GM19395 (cell line): Measurements from ENCODE around the gene CBARP.

Experiments used
- ATAC-seq: cut with Tn5 transposase; IDR thresholded peaks from one replicate; pipeline ENCODE4 v1.9.1; 2021; ENCODE audit warnings: mild to moderate bottlenecking, moderate library complexity; ENCODE audit not compliant: unreplicated experiment

CBARP gene

DNA sequence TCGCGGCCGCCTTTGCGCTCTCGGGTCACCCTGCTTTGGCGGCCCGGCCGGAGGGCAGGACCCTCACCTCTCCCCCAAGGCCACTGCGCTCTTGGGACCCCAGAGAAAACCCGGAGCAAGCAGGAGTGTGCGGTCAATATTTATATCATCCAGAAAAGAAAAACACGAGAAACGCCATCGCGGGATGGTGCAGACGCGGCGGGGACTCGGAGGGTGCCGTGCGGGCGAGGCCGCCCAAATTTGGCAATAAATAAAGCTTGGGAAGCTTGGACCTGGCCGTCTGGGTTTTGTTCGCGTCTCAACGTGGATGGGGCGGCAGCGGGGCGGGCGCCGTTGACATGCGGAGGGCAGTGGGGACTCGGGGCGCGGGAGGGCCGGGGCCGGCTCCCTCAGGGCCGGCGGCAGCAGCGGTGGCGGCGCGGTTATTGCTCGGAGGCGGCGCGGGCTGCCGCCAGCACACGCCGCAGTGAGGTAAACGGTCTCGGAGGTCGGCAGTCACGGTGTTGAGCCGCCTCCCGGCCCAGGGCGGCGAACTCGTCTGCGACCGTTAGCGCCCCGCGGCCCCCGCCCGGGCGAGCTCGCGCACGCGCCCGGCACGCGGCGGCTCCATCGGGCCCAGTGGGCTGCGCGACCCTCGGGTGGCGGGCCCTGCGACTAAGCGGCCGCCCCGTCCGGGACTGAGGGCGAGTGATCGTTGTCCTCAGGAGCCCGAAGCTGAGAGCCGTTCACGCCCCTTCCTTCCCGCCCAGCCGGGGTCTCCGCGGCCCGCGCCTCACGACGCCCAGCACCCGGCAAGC is 9.4 kb downstream of the CBARP start:
- no peak for ATAC-seq

DNA sequence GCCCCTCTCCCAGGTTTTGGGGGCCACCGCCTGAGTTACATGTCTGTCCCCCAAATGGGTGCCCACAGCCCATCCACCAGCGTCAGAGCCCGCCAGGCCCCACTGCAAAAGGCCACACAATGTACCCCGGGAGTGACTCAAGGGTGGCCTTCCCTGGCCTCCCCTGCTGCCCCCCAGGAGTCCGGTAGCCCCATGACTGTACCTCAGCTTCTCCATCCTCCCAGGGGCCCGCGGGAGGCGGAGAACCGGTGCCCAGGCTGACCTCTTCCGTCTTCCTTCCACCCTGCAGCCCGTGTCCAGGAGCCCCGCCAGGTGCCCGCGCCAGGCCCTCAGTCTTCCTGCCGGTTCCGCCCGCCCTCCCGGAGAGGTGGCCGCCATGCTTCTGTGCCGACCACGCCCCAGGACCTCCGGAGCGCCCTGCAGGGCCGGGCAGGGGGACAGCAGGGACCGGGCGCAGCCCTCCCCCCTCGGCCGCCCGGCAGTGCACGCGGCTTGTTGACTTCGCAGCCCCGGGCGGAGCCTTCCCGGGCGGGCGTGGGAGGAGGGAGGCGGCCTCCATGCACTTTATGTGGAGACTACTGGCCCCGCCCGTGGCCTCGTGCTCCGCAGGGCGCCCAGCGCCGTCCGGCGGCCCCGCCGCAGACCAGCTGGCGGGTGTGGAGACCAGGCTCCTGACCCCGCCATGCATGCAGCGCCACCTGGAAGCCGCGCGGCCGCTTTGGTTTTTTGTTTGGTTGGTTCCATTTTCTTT is 10.3 kb downstream of the CBARP start:
- no peak for ATAC-seq

DNA sequence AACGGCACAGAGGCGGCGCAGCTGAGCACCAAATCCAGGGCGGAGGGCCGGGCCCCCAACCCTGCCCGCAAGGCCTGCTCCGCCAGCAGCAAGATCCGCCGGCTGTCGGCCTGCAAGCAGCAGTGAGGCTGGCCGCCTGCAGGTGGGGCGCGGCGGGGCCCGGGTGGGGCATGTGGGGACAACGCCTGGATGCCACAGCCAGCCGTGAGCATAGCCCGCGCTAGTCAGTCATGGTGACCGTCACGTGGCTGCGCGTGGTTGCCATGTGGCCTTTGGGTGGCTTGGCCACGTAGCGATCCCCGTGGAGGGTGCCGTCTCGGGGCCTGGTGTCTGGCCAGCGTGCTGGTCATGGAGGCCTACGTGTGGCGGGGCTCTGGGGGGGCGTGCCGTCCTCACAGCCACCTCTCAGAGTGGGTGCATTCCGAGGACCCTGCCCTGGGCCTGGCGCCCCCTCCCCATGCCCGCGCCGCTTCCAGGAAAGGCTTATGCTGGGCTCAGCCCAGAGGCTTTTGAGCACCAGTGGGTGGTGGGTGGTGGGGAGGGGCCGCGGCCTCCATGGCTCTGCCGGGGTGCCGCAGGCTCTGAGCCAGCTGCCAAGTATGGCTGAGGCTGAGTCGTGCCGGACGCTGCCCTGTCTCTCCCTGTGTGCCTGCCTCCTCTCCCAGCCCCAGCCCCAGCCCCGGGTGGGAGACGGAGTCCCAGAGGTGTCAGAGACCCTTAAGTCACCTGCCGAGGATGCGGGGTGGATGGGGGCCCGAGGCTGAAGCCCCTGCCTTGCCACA is 11.1 kb downstream of the CBARP start:
- no peak for ATAC-seq

DNA sequence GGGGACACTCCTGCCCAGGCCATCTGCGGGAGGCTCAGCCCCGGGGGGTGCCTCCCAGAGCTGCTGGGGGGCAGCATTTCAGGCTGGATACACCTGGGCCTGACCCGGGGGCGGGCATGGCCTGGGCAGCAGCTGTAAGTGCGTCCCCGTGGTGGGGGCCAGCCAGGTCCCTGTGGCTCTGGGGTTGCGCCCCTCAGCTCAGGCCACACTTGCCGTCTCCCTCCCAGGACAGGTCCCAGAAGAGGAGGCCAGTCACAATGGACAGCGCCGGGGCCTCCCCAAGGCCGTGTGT is 11.6 kb downstream of the CBARP start:
- no peak for ATAC-seq

DNA sequence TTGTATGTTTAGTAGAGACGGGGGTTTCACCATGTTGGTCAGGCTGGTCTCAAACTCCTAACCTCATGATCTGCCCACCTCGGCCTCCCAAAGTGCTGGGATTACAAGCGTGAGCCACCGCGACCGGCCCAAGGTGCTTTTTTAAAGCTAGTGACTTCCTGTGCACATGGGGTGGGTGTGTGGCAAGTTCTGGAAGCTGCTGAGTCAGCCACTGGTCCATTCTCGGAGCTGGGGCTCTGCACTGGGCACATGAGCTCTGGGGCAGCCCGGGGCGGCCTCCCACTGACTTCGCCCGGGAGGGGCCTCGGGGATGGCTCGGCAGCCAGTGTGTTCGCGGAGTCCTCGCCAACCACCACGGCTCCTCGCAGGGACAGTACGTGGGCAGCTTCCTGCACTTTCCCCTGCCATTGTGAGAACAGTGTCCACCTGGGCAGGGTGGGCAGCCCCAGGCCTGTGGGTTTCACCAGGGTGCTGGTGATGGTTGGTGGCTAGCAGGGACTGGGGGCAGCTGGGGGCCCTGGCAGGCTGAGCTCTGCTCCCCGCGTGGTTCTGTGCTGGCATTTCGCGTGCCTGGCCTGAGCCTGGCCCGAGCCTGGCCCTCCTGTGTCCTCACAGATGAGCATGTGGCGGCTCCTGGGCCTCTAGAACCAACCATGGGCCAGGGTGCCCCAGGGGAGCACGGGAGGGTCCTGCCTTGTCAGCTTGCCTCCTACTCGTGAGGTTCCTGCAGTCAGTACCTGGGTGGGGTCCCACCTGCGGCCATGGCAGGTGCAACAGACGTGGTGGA is 12.2 kb downstream of the CBARP start:
- no peak for ATAC-seq

DNA sequence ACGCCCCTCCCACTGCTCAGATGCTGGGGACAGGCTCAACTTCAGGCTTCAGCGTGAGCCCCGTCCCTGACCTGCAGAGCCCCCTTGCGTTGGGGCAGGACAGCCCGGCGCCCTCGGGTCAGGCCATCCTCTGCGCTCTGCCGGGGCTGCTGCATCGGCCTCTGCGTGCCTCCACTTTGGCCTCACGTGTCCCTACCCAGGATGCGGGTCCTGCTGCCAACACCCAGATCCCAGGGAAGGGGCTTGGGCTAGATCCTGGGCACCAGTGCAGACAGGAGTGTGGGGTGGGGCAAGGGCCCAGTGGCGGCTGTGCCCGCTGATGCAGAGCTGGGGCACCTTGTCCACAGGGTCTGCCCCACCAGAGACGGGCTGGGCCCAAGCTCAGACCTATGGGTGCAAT is 13.0 kb downstream of the CBARP start:
- no peak for ATAC-seq

DNA sequence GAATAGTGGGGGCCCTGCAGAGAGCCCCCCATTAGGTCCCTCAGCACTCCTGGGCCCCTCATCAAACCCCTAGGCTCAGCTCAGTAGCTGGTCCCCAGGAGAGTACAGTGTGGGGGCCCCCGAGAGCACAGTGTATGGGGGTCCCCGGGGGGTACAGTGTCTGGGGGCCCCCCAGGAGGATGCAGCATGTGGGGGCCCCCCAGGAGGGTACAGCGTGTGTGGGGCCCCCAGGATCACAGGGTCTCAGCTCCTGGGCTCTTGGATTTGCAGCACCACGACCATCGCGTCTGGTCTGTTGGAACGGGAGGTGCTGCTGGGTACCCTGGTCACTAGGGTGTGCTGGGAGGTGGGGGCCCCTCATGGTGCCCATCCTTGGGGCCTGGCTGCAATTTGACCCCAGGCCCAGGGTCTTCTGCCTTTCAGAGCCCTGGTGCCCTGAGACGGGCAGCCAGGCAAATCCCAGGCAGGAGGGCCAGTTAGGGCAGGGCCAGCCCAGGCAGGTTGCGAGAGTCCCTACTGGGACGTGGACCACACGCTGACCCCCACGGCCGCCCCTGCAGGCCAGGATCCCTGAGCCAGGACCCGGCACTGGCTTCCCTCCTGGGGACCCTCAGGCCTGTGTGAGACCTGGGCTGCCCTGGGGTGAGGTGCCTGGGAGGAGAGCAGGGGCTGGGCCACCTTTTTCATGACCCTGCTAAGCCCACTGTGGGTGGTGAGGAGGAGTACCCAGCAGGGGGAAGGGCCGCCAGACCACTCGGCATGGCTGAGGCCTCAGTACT is 13.6 kb downstream of the CBARP start:
- ATAC-seq, result no peak

DNA sequence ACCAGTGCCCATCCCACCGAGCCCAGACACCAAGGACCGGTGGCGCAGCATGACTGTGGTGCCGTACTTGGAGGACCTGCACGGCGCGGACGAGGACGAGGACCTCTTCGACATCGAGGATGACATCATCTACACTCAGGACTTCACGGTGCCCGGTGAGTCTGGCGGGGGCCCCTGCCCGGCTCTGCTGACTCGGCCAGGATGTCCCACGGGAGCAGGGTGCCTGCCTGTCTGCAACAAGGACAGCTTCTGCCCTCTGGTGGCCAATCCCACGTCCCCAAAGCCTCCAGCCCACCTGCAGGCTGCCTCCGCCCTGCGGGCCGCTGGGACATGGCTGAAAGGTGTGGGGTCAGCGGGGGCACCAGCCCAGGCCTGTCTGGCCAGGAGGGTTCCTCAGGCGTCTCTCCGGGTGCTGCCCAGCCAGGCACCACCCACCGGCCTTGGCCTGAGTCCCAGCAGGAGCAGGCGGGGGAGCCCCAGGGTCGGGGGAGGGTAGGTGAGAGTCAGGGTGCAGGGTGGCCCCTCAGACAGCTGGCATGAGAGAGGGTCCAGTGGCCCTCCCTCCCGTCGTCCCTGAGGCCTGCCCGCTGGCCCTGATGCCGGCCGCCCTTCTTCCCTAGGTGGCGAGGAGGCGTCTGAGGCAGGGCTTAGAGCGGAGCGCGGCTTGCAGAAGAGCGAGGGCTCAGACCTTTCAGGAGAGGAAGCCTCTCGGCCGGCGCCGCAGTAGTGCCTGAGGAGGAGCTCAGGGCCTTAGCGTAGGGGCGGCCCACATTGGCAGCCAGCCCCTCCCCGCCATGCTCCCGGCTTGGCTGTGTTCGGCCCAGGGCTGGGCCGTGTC is 14.6 kb downstream of the CBARP start:
- no peak for ATAC-seq

DNA sequence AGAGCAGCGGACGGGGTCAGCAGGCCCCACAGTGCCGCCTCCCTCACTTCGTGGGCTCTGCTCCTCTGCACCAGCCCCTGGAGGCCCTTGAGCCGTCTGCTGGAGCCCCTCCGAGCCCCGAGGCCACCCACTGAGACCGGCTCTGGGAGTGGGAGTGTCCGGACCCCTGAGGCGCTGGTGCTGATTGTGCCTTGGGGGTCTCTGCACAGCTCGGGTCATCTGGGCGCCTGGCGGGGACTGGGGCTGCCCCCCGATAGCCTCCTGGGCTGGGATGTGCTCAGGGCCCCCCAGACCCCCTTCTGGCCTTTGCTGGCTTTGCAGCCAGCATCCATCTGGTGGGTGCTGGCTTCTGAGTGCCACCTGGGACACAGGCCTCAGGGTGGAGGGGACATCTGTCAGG is 15.4 kb downstream of the CBARP start:
- no peak for ATAC-seq

DNA sequence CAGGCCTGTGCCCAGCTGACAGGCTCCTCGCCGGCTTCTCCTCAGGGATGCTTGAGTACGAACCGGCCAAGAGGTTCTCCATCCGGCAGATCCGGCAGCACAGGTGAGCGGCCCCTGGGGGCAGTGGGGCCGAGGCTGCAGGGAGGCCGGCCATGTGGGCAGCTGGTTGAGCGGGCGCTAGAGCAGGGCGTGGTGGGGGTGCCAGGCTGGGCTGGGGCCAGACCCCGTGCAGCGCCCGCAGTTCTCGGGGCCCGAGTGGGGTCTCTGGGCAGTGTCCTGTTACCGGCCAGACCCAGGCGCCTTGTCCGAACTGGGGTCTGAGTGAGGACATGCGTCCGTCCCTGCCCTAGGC is 15.9 kb downstream of the CBARP start:
- no peak for ATAC-seq

DNA sequence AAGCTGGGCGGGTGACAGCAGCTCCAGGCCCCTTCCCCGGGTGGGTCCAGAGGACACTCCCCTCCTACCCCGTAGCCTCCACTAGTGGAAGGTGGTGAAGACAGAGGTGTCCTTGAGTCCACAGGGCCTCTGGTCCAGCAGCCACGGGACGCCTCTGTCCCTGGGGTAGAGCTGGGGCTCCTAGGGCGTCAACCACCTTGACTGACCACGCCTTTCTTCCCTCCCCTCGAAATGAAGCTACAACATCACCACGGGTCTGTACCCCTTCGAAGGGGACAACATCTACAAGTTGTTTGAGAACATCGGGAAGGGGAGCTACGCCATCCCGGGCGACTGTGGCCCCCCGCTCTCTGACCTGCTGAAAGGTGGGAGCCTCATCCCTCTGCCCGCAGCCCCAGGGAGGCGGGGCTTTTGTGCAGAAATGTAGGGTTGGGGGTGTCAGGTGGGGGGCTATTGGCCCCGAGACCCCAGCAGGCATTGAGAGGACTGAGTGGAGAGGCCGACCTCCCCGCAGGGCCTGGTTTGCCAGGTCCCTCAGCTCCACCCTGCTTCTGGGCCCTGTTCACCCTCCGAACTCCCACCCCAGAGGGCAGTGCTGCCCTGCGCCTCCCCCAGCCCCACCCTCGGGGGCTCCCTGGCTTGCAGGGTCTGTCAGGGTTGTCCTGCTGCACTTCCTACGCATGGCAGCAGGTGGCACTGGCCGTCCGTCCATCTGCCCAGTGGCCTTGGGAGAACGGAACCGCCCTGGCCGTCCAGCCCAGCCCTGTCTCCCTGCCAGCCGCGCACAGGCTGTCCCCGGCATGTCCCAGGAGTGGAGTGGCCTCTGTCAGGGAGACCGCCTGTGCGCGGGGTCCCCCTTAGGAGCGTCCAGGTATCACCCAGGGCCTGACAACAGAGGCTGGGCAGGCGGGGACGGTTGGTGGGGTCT is 16.6 kb downstream of the CBARP start:
- no peak for ATAC-seq

DNA sequence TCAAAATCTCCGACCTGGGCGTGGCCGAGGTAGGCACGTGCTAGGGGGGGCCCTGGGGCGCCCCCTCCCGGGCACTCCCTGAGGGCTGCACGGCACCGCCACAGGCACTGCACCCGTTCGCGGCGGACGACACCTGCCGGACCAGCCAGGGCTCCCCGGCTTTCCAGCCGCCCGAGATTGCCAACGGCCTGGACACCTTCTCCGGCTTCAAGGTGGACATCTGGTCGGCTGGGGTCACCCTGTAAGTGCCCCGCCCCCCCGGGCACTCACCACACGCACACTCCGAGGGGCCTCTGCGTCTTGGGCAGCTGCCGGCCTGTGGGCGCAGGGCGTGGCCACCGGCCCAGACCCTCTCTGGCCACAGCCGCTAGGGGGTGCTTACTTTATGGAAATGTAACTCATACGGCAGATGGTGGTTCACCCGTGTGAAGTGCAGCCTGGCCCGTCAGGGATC is 17.3 kb downstream of the CBARP start:
- no peak for ATAC-seq

DNA sequence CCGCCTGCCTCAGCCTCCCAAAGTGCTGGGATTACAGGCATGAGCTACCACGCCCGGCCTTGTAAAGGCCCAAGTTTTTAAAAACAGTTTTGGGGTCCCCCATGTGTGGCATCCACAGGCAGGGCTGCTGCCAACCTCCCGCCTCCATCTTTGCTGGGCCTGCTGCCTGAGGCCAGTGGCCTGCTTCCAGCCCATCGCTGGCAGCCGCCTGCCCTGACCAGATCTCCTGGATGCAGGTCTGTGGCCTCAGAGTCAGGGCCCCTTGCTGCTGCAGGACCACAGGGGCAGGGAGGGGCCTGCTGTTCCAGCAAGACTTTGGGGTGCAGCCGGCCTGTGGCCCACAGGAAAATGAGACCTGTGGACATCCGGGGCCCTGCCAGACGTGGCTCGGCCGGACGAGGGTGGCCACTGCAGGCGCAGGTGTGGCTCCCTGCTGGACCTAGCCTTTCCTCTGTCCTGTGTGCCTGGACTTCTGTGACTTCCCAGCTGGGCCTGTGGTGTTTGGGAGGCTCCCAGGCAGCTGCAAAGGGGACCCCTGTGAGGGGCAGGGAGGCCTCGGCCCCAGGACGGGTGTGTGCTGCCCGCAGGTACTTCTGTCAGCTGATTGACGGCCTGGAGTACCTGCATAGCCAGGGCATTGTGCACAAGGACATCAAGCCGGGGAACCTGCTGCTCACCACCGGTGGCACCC is 17.9 kb downstream of the CBARP start:
- no peak for ATAC-seq

DNA sequence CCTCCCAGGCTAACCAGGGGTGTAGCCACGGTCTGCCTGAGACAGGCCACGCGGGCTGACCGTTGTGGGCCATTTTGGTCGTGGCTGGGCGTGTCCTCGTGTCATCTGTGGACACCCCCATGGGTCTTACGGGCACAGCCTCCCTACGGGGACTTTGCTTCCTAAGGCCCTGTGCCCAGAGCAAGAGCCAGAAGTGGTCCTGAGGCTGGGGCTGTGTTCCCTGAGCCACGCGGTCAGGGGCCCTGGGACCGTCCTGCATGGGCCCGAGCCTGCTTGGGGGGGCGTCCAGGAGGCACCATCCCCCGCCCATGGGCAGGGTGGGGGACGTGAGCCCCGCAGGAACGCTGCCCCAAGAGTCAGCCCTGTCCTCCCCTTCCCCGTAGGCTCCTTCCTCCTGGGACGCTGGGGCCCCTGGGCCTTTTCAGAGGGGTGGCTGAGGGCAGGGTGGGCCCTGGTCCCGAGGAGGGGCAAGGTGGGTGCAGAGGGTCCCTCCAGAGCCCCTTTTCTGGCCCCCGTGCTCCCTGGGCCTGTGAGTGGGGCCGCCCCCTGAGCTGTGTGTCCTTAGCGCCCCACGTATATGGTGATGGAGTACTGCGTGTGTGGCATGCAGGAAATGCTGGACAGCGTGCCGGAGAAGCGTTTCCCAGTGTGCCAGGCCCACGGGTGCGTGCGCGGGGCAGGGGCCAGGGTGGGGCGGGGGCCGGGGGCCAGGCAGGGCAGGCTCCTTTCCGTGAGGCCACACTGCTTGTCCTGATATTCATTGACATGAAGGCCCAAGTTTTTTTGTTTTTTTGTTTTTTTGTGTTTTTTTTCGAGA is 18.8 kb downstream of the CBARP start:
- no peak for ATAC-seq

DNA sequence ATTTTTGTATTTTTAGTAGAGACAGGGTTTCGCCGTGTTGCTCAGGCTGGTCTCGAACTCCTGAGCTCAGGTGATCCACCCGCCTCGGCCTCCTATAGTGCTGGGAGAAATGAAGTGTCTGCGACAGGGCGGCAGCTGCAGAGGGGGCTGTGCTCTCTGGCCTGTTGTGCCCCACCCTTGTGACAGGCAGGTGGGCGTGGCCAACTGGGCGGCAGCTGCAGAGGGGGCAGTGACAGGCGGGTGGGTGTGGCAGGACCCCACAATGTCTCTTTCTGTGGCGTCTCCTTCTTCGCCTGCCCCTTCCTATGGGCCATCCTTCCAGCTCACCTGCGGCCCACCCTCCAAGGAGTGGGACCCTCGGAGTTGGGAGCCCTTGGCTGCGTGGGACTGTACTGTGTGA is 20.4 kb downstream of the CBARP start:
- ATAC-seq, result no peak

DNA sequence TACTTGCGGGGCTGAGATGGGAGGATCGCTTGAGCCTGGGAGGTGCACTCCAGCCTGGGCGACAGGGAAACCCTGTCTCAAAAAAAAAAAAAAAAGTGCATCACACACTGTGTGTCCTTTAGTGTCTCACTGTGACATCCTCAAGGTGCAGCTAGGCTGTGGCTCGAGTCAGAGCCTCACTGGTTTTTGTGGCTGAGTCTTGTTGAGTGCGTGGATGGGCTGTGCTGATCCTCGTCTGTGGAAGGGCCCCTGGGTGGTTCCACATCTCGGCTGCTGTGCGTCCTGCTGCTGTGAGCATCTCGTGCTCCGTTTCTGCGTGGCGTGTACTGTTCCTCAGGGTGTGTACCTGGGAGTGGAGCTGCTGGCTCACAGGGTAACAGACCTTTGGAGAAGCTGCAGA is 21.0 kb downstream of the CBARP start:
- no peak for ATAC-seq
